Aorta (tissue), 5 donors: ENCODE data around the gene PGA4. TPM values are rescaled to one million over a fixed set of nuclear protein-coding genes. Genes with fewer than 3 reads are reported as not detected.
"Not testable (repeated sequence)": the region's sequence is repeated elsewhere in the genome, so short reads cannot be mapped to it uniquely, and the experiment has no call there.

Source experiments
- ATAC-seq: fragments of 200-7000 bp; cut with Tn5 transposase; one replicate; pipeline ENCODE4 v1.9.1; 2022; ENCODE audit warnings: moderate library complexity; ENCODE audit not compliant: low FRiP score
- DNase-seq, 2 donors: peaks; one replicate each; pipeline ENCODE4 v3.0.0-alpha.2; 2020
- H3K27ac ChIP-seq, 2 donors: one replicate each; pipeline ENCODE4 v1.5.1; 2013; ENCODE audit warnings: low read length in 2 of 2, mild to moderate bottlenecking in 2 of 2, moderate library complexity in 2 of 2, control low read depth in 1 of 2, inconsistent platforms in 1 of 2, low read depth in 1 of 2
- H3K27me3 ChIP-seq, 2 donors: one replicate each; pipeline ENCODE4 v1.6.1; 2013; ENCODE audit warnings: control low read depth in 1 of 2, low read length in 1 of 2, mild to moderate bottlenecking in 1 of 2, moderate library complexity in 1 of 2; ENCODE audit not compliant: insufficient read depth in 2 of 2, control insufficient read depth in 1 of 2
- H3K36me3 ChIP-seq, 2 donors: one replicate each; pipeline ENCODE4 v1.6.1; 2013; ENCODE audit warnings: control low read depth in 1 of 2, low read length in 1 of 2, mild to moderate bottlenecking in 1 of 2; ENCODE audit not compliant: insufficient read depth in 2 of 2, control insufficient read depth in 1 of 2
- H3K4me1 ChIP-seq, 2 donors: one replicate each; pipeline ENCODE4 v1.6.1; 2013; ENCODE audit warnings: low read length in 2 of 2, control low read depth in 1 of 2, mild to moderate bottlenecking in 1 of 2, moderate library complexity in 1 of 2; ENCODE audit not compliant: insufficient read depth in 2 of 2, control insufficient read depth in 1 of 2
- H3K4me3 ChIP-seq, 2 donors: one replicate each; pipeline ENCODE4 v1.5.1; 2013; ENCODE audit warnings: low read length in 2 of 2, control low read depth in 1 of 2, mild to moderate bottlenecking in 1 of 2
- H3K9me3 ChIP-seq: one replicate; pipeline ENCODE4 v1.6.1; 2013; ENCODE audit warnings: mild to moderate bottlenecking, low read length; ENCODE audit not compliant: control insufficient read depth
- WGBS, 2 donors: extraction: QIAGEN DNeasy Blood & Tissue Kit; methylation state at CpG; one replicate each; pipeline ENCODE4 v1.1.7; 2013; 5-methylcytosine and 5-hydroxymethylcytosine counted together
- intact Hi-C, 2 donors: fragments of 100-400 bp; cut with DNase I; formaldehyde crosslinking; loops; one replicate each; pipeline versions ENCODE4 v1.14.2 to v1.15.0; 2022
- long read RNA-seq, 2 donors: library from polyadenylated mRNA; unstranded; transcript quantifications; one replicate each; pipeline ENCODE4 v2.0.0, GENCODE V29; 2020 to 2021
- polyA plus RNA-seq, 2 donors: library from polyadenylated mRNA; stranded (reverse); fragments of 200-250 nt; gene quantifications; one replicate each; pipeline ENCODE4 v1.2.3, GENCODE V29; 2013
- total RNA-seq, 2 donors: library from RNA; stranded (reverse); fragmentation: NEBNext Ultra II Directional; extraction: Animal tissue kit (Norgen Biotek cat#: 25700); gene quantifications; one replicate each; pipeline ENCODE4 v1.2.1, GENCODE V29; 2021
- donor health status: healthy with polysubstance abuse.
- donor health status: Bipolar disorder and iron deficiency.
- donor health status: DM: no; HTN: no; CAD: no.
- donor health status: DM: no; HTN: no; CAD: no.
- donor health status: DM: yes; HTN: yes; CAD: no.

PGA4 gene
- 1 to 10 TPM; 1.3 to 2.6 TPM for total RNA-seq
- polyA plus RNA-seq = 1 to 10 TPM in 1 of 2 donors, under 1 TPM in 1; 0.74 to 6.3 TPM
- long read RNA-seq, donor 1, partial matches to known transcripts = 12 of 12 reads
- long read RNA-seq, donor 1, other reads (novel, unspliced or antisense) = 0 of 12 reads
- long read RNA-seq, donor 2, partial matches to known transcripts = 1 of 1 reads
- long read RNA-seq, donor 2, other reads (novel, unspliced or antisense) = 0 of 1 reads

- DNase-seq, H3K4me3 ChIP-seq, intact Hi-C loops, H3K27ac ChIP-seq, H3K9me3 ChIP-seq, H3K27me3 ChIP-seq, H3K36me3 ChIP-seq, H3K4me1 ChIP-seq, ATAC-seq: not testable (repeated sequence)
- WGBS, 2 donors = no CpG with 5 or more reads among the region's 8 CpGs
Measured at GRCh38 chr11:61222047-61222446, at the start of gene PGA4. TSS of gene PGA4 (plus strand) at chr11:61222347. CDS start at chr11:61222401, 54 bp downstream.

DNA sequence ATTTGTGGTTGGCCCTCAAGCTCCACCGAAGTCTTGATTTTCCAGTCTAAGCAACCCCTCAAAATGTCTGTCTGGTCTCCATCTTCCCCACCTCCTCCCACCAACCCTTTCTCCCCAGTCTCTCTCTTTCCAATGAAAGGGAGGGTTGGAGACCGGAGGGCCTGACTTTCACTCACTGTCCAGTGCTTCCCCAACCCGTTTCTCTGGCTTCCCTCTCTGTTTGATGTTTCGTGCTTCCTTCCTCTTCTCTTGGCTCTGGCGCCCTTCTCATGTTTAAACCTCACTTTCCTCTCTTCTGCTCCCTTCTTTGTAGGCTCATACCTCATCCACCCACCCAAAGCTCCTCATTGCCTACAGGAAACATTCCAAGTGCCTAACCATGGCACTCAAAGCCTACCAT lies 49.8 kb upstream of the PGA4 start:
- no peaks in the 10 kb centered on the region for H3K27me3 ChIP-seq
- WGBS, 2 donors = 72 to 80% methylated on average over 5 of the region's 5 CpGs
- H3K9me3 ChIP-seq = peaks cover 1% of the 10 kb centered on the region
- H3K4me1 ChIP-seq = no peaks in the 10 kb centered on the region
- no peak overlapping the region for H3K4me3 ChIP-seq
- intact Hi-C loops = no loop called here
- no peak overlapping the region for H3K27ac ChIP-seq
- no peaks in the 10 kb centered on the region for H3K36me3 ChIP-seq
- ATAC-seq (no peak), DNase-seq (no peak)

DNA sequence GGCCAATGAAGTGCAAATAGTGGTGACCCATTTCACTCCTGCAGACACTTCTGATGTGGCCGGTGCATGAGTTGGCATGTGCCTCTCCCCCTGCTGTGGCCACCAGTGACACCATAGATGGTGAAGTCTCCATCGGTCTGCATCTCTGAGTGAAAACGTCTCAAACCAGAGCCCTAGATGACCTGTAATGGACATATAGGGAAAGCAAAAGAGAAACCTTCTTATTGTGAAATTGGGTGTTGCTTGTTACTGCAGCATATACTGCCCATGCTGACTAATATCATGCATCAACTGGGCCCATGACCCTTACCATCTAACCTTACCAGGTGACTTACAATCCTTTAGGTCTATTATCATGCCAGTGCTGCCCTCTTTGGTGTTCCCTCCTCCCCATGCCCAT lies 49.3 kb upstream of the PGA4 start:
- DNase-seq = no peak
- no peak for ATAC-seq
- Histone ChIP-seq H3K27ac (no peak overlapping the region), H3K4me1 (no peaks in the 10 kb centered on the region), H3K27me3 (no peaks in the 10 kb centered on the region), H3K4me3 (no peak overlapping the region), H3K36me3 (no peaks in the 10 kb centered on the region), H3K9me3 (peaks cover 1% of the 10 kb centered on the region)
- WGBS, 2 donors = 90 to 95% methylated on average over 3 of the region's 3 CpGs
- intact Hi-C loops = no loop called here

DNA sequence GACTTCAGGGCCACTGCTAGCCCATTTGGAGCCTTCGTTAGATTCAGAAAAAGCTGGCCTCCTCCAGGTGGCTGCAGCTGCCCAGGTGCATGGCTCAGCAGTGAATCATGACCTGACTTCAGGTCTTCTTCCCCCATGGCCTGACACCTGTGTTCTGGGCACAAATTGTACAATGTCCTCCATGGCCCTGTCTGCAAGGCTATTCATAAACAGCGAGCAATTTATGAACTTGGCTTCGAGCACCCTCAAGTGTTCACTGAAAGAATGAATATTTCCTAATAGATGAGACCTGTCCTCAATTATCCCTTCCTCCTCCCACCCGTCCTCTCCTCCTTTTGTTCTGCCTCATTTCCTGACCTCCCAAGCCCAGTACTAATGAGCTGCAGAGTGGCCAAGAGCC lies 48.7 kb upstream of the PGA4 start:
- Histone ChIP-seq H3K27me3 (no peaks in the 10 kb centered on the region), H3K4me3 (no peak overlapping the region), H3K4me1 (no peaks in the 10 kb centered on the region), H3K36me3 (no peaks in the 10 kb centered on the region), H3K9me3 (peaks cover 1% of the 10 kb centered on the region), H3K27ac (no peak overlapping the region)
- no peak for DNase-seq
- intact Hi-C loops = no loop called here
- 75 to 77% methylated on average over 4 of the region's 4 CpGs for whole genome bisulfite sequencing, 2 donors
- no peak for ATAC-seq

DNA sequence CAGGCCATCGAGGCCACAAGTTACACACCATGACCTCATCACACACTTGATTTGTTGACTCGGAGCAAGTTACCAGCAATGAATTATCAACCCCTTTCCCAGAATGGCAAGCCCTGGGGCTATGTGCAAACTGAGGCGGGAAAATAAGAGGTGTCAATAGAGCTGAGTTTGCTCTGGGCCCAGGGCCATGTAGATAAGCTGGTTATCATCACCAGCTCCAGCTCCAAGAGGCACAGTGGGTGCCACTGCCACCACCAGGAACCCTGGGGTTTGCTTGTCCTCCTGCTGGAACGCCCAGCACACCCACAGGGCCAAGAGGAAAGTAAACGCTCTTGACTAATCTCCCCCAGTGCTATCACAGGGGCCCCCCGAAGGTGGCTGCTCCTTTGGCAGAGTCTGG lies 47.9 kb upstream of the PGA4 start:
- H3K4me3 ChIP-seq = no peak overlapping the region
- no peaks in the 10 kb centered on the region for H3K27me3 ChIP-seq
- ATAC-seq (no peak), DNase-seq (no peak)
- intact Hi-C loops = no loop called here
- 67 to 71% methylated on average over 6 of the region's 6 CpGs for WGBS, 2 donors
- peaks cover 1% of the 10 kb centered on the region for H3K9me3 ChIP-seq
- H3K27ac ChIP-seq = no peak overlapping the region
- no peaks in the 10 kb centered on the region for H3K4me1 ChIP-seq
- no peaks in the 10 kb centered on the region for H3K36me3 ChIP-seq

GRCh38 chr11:61174949-61175348 lies 47.2 kb upstream of the PGA4 start:
- 71 to 75% methylated on average over 6 of the region's 6 CpGs for WGBS, 2 donors
- Histone ChIP-seq H3K36me3 (no peaks in the 10 kb centered on the region), H3K4me3 (no peak overlapping the region), H3K27me3 (no peaks in the 10 kb centered on the region), H3K9me3 (peaks cover 1% of the 10 kb centered on the region), H3K27ac (no peak overlapping the region), H3K4me1 (no peaks in the 10 kb centered on the region)
- ATAC-seq (no peak), DNase-seq (no peak)
- intact Hi-C loops = no loop called here

- no peaks in the 10 kb centered on the region for H3K4me1 ChIP-seq
- no peak overlapping the region for H3K27ac ChIP-seq
- H3K4me3 ChIP-seq = no peak overlapping the region
- no peaks in the 10 kb centered on the region for H3K36me3 ChIP-seq
- no peaks in the 10 kb centered on the region for H3K27me3 ChIP-seq
- intact Hi-C loops = no loop called here
- 58 to 64% methylated on average over 6 of the region's 6 CpGs for WGBS, 2 donors
- DNase-seq (no peak), ATAC-seq (no peak)
- peaks cover 1% of the 10 kb centered on the region for H3K9me3 ChIP-seq
Measured at GRCh38 chr11:61176446-61176845, 45.7 kb upstream of the PGA4 start.

- H3K36me3 ChIP-seq, H3K27ac ChIP-seq, H3K9me3 ChIP-seq, H3K4me1 ChIP-seq, H3K27me3 ChIP-seq, H3K4me3 ChIP-seq, ATAC-seq, DNase-seq, intact Hi-C loops: not testable (repeated sequence)
- WGBS, 2 donors = 92 to 94% methylated on average over 6 of the region's 6 CpGs
Measured at GRCh38 chr11:61180205-61180604, 41.9 kb upstream of the PGA4 start.

- no peaks in the 10 kb centered on the region for H3K27me3 ChIP-seq
- H3K27ac ChIP-seq = no peak overlapping the region
- no peaks in the 10 kb centered on the region for H3K9me3 ChIP-seq
- H3K4me3 ChIP-seq = no peak overlapping the region
- ATAC-seq (no peak), DNase-seq (no peak)
- H3K36me3 ChIP-seq = no peaks in the 10 kb centered on the region
- intact Hi-C loops = no loop called here
- no peaks in the 10 kb centered on the region for H3K4me1 ChIP-seq
- WGBS, 2 donors = 92 to 93% methylated on average over 4 of the region's 4 CpGs
Measured at GRCh38 chr11:61181489-61181888, 40.7 kb upstream of the PGA4 start.
